RWPE2 (cell line): ENCODE results near the gene RIC1.

Source experiments
- ATAC-seq: fragments of 200-7000 bp; cut with Tn5 transposase; 3 replicates; pipeline ENCODE4 v1.9.1; 2021; ENCODE audit warnings: low read depth
- DNase-seq: peaks from one replicate; pipeline ENCODE4 v3.0.0-alpha.2; 2020; ENCODE audit warnings: low spot score
- H3K27ac ChIP-seq: fragments of 450-650 bp; 2 replicates; pipeline ENCODE4 v1.5.1; 2017; ENCODE audit warnings: mild to moderate bottlenecking; ENCODE audit not compliant: poor library complexity, severe bottlenecking
- H3K27me3 ChIP-seq: fragments of 250-450 bp; sonication (Bioruptor Pico); 2 replicates; pipeline ENCODE4 v1.5.1; 2021; ENCODE audit warnings: mild to moderate bottlenecking, moderate library complexity; ENCODE audit not compliant: insufficient read depth, poor library complexity, severe bottlenecking
- H3K36me3 ChIP-seq: fragments of 250-450 bp; sonication (Bioruptor Pico); 2 replicates; pipeline ENCODE4 v1.5.1; 2020; ENCODE audit warnings: low read depth, mild to moderate bottlenecking, moderate library complexity
- H3K4me1 ChIP-seq: fragments of 250-450 bp; sonication (Bioruptor Pico); 2 replicates; pipeline ENCODE4 v1.5.1; 2021; ENCODE audit warnings: mild to moderate bottlenecking, moderate library complexity; ENCODE audit not compliant: insufficient read depth, poor library complexity, severe bottlenecking
- H3K4me3 ChIP-seq: fragments of 250-450 bp; sonication (Bioruptor Pico); 2 replicates; pipeline ENCODE4 v1.5.1; 2021; ENCODE audit warnings: mild to moderate bottlenecking, moderate library complexity; ENCODE audit not compliant: severe bottlenecking
- H3K9me3 ChIP-seq: fragments of 250-450 bp; sonication (Bioruptor Pico); 2 replicates; pipeline ENCODE4 v1.5.1; 2021; ENCODE audit warnings: mild to moderate bottlenecking, moderate library complexity; ENCODE audit not compliant: severe bottlenecking
- TF ChIP-seq, protein P1 (sequence below): fragments of 450-650 bp; IDR thresholded peaks from one replicate; pipeline ENCODE4 v1.5.1; 2017; ENCODE audit warnings: mild to moderate bottlenecking, moderate library complexity; ENCODE audit not compliant: poor library complexity, severe bottlenecking

Gene RIC1

DNA sequence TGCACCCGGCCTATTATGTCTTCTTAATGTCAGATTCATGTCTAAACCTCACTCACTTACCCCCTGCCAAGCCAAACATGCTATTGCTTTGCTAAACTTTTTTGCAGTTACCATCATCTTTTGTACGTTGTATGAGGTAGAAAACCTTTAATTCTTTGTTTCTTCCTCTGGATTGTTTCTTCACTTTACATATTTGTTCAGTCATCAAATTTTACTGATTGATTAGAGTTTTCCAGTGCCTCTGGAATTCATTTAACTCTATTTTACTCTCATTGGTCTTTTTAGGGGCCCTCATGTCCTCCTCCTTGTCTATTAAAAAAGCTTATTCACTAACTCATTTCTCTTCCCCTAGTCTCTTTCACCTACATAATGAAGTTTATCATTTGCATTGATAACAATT is 67.0 kb downstream of the RIC1 start:
- Histone ChIP-seq H3K9me3 (no peaks in the 10 kb centered on the region), H3K36me3 (no peaks in the 10 kb centered on the region), H3K4me3 (no peak overlapping the region), H3K27ac (no peak overlapping the region), H3K4me1 (peaks cover 4% of the 10 kb centered on the region), H3K27me3 (no peaks in the 10 kb centered on the region)
- DNase-seq (no peak), ATAC-seq (no peak)
- TF ChIP-seq, protein P1, sequence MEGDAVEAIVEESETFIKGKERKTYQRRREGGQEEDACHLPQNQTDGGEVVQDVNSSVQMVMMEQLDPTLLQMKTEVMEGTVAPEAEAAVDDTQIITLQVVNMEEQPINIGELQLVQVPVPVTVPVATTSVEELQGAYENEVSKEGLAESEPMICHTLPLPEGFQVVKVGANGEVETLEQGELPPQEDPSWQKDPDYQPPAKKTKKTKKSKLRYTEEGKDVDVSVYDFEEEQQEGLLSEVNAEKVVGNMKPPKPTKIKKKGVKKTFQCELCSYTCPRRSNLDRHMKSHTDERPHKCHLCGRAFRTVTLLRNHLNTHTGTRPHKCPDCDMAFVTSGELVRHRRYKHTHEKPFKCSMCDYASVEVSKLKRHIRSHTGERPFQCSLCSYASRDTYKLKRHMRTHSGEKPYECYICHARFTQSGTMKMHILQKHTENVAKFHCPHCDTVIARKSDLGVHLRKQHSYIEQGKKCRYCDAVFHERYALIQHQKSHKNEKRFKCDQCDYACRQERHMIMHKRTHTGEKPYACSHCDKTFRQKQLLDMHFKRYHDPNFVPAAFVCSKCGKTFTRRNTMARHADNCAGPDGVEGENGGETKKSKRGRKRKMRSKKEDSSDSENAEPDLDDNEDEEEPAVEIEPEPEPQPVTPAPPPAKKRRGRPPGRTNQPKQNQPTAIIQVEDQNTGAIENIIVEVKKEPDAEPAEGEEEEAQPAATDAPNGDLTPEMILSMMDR, result no peak

DNA sequence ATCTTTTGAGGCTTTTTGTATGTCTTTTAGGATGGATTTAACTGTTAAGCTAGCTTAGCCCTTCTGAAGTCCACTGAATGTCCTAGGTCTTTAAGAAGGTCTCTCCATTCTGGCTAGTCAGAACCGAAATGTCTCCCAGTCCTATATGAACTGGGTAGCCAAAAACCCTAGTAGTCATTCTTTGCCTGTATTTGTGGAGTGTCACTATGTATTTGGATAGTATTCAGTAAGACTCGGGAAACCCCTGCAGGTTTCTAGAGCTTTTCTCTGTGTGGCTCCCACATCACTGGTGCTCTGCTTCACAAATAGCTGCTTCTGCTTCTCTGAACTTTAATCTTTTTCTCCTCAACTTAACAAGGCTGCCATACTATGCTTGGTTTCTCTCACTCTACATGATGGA is 68.0 kb downstream of the RIC1 start:
- Histone ChIP-seq H3K4me3 (no peak overlapping the region), H3K27me3 (no peaks in the 10 kb centered on the region), H3K9me3 (no peaks in the 10 kb centered on the region), H3K4me1 (peaks cover 4% of the 10 kb centered on the region), H3K27ac (no peak overlapping the region), H3K36me3 (no peaks in the 10 kb centered on the region)
- ATAC-seq (no peak), DNase-seq (no peak)
- TF ChIP-seq, protein P1, result no peak

DNA sequence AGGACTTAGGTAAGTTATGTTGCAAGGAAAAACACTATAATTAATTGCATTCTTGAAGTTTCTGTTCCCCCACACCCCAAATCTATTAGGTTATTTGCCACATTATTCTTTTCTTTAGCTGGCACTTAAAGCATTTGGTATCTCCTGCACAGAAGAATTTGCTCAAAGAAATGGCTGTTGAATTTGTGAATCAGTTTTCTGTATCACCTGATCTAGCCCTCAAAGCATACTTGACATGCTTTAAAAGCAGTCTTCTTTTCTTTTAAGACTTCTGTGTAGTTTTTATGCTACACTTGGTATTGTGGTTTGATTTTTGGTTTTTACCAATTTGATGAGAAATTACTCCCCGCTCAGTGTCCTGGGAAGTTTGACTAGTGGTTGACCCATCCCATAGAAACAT is 69.1 kb downstream of the RIC1 start:
- TF ChIP-seq, protein P1, result no peak
- Histone ChIP-seq H3K4me3 (no peak overlapping the region), H3K36me3 (no peaks in the 10 kb centered on the region), H3K27ac (no peak overlapping the region), H3K27me3 (no peaks in the 10 kb centered on the region), H3K9me3 (no peaks in the 10 kb centered on the region), H3K4me1 (peaks cover 4% of the 10 kb centered on the region)
- DNase-seq (no peak), ATAC-seq (no peak)

DNA sequence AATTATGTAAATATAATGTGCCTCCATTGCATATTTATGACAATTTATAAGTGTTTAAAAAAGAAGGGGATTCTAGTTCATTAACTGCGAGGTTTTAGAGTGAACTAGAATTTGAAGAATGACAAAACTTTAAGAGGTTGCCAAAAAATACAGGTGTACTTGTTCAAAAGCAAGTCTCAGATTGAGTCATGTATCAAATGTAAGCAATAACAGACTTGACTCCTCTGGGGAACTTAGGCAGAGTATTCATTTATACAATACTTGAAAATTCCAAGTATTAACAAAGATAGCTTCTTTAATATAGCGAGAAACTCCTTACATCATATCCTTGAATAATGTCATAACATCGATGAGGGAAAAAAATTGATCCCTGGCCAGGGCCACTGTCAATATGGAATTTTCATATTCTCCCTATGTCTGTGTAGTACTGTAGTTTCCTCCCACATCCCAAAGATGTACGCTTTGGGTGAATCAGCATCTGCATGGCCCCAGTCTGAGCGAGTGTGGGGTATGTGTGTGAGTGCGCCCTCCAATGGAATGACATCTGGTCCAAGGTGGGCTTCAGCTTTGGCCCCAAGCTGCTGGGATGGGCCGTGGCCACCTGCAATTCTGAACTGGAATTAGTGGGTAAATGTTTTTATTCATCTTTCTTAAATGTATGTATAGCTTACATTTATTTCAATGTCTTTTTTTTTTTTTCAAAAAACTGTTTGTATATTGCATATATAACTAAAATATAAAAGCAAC is 70.1 kb downstream of the RIC1 start:
- no peaks in the 10 kb centered on the region for H3K27me3 ChIP-seq
- H3K36me3 ChIP-seq, result no peaks in the 10 kb centered on the region
- no peak overlapping the region for H3K4me3 ChIP-seq
- H3K9me3 ChIP-seq, result no peaks in the 10 kb centered on the region
- H3K27ac ChIP-seq, result no peak overlapping the region
- ATAC-seq (no peak; the same call in 2 of the 3 replicates), DNase-seq (no peak)
- H3K4me1 ChIP-seq, result peaks cover 4% of the 10 kb centered on the region
- TF ChIP-seq, protein P1, result no peak

DNA sequence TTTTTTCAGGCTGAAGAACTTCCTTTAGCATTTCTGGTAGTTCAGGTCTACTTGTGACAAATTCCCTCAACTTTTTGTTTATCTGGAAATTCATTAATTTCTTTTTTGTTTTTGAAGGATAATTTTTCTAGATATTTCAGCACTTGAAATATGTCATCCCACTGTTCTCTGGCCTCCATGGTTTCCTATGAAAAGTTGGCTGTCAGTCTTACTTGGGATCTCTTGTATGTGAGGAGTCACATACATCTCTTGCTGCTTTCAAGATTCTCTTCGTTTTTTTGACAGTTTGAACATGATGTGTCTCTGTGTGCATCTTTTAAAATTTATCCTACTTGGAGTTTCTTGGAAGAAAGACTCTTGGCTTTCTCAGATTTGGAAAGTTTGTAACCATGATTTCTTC is 79.5 kb downstream of the RIC1 start:
- TF ChIP-seq, protein P1, result no peak
- no peaks in the 10 kb centered on the region for H3K4me1 ChIP-seq
- peaks cover 6% of the 10 kb centered on the region for H3K9me3 ChIP-seq
- no peaks in the 10 kb centered on the region for H3K27me3 ChIP-seq
- no peak for DNase-seq
- no peak overlapping the region for H3K4me3 ChIP-seq
- peaks cover 12% of the 10 kb centered on the region for H3K36me3 ChIP-seq
- ATAC-seq, result no peak
- no peak overlapping the region for H3K27ac ChIP-seq
